SHP77 treated with DMSO at 0.1 percent for 48 hours (cell line): ENCODE measurements around the gene MYMX.

Experiments
- DNase-seq: peaks from one replicate; lab custom pipeline; 2025; lab: John Stamatoyannopoulos, UW

The MYMX gene

DNA sequence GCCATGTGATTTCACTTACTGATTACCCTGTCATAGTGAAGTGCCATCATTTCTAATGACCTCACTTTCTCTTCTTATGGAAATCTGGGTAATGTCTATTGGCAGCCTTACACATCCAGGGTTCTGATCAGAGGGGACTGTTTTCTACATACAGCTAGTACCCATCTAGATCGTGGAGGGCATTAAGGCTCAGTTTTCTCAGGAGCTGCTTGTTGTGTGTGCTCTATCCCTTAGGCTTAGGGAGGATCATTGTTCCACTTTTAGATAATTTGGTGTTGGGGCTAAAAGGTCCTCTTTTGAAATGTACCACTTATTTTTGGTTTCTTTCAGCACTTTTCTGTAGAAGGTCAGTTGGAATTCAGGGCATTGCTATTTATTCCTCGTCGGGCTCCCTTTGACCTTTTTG is 34.0 kb downstream of the MYMX start:
- no peak for DNase-seq

DNA sequence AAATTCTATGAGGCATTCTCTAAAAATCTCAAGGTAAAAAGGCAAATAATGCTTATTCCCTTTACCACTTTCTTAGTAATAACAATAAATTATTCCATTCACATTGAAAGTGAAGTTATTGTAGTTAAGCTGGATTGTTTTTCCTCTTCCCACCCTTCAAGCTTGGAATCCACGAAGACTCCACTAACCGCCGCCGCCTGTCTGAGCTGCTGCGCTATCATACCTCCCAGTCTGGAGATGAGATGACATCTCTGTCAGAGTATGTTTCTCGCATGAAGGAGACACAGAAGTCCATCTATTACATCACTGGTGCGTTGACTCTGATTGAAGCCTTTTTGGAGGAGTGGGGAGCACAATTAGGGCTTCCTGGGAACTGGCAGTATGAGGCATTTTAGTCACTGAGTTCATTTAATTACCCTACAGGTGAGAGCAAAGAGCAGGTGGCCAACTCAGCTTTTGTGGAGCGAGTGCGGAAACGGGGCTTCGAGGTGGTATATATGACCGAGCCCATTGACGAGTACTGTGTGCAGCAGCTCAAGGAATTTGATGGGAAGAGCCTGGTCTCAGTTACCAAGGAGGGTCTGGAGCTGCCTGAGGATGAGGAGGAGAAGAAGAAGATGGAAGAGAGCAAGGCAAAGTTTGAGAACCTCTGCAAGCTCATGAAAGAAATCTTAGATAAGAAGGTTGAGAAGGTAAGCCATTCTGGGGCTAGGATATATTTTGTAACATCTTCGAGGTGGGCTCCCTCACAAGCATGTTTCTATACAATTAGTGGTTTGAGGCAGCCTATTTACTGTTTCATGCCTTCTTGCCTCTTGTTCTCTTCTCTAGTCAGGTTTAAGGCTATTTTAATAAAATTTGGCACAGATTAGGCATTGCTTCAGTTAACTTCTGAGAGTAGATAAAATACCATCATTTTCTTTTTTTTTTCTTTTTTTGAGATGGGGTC is 35.1 kb downstream of the MYMX start:
- no peak for DNase-seq

DNA sequence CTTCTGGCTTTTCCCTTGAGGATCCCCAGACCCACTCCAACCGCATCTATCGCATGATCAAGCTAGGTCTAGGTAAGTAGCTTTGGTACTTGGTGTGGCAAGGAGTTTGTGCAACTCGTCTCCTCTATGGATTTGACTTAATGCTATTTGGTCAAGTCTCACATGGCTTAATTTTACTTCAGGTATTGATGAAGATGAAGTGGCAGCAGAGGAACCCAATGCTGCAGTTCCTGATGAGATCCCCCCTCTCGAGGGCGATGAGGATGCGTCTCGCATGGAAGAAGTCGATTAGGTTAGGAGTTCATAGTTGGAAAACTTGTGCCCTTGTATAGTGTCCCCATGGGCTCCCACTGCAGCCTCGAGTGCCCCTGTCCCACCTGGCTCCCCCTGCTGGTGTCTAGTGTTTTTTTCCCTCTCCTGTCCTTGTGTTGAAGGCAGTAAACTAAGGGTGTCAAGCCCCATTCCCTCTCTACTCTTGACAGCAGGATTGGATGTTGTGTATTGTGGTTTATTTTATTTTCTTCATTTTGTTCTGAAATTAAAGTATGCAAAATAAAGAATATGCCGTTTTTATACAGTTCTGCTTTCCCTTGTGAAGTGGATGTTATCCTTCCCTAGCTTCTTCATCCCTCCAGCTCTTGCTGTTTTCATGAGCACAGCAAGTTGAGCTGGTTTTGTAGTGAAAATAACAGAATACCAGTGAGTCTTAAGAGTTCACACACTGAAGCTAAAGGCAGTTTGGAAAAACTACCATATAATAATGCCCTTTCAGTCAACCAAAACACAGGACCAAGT is 36.8 kb downstream of the MYMX start:
- no peak for DNase-seq

DNA sequence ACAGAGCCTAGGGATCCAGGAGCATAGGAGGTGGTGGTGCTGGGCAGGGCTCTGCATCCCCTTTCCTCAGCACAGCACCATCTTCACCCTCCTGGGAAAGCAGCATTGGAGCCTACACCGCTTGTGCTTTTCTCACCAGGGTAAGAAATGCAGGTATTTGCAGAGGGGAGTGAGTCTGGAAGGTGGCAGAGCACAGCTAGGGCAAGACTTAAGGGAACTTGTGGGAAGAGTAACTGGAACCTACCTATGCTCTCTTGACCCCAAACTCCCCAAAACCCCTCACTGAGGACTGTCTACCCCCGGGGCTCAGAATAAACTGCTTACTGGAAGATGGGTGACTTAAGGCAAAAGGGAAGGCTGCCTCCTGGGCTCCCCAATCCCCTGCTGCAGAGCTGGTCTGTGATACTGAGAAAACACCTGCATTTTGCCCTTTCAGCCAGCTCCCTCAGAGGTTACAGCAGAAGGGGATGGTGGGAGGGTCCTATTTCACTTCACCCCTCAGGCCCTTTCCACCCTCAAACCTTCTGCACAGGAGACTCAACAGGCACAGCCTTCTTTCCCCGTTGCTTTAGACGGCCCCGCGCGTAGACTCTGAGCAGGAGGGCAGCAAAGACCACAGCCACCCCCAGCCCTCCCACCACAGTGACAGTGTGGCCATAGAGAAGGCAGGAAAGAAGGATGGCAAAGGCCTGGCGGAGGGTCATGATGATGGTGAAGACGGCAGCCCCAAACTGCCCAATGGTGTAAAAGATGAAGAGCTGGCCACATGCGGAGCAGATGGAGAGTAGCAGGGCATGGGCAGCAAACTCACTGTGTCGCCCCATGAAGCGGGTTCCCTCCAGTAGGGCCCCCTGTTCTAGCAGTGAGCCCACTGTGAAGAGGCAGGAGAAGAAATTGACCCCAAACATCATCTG is 37.7 kb downstream of the MYMX start:
- DNase-seq, result no peak

DNA sequence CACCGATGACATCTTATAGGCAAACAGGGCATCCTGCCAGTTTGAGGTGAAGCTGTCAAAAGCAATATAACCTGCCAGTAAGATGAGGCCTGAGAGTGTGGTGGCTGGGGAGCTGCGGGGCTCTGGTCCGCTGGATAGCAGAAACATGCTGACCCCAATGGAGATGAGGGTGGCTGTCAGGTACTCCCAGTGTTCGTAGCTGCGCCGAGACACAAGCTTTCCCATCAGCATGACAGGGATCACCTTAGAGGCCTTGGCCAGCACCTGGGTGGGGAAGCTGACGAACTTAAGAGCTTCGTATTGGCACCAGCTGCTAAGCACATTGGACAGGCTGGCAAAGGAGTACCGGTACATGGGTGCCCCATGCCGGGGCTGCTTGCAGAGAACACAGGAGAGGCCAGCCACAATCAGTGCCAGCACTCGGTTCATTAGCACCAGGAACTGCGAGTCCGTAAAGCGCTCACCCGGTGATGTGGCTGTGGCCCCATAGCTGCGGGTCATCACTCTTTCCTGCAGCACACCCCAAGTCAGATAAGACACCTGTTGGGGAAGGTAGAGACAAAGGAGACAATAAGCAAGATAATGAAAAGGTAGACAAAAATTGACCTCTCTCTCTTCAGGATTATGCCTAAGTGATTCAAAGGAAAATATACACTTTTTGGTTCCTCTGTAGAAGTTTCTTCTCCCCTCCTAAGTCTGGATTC is 38.5 kb downstream of the MYMX start:
- no peak for DNase-seq

DNA sequence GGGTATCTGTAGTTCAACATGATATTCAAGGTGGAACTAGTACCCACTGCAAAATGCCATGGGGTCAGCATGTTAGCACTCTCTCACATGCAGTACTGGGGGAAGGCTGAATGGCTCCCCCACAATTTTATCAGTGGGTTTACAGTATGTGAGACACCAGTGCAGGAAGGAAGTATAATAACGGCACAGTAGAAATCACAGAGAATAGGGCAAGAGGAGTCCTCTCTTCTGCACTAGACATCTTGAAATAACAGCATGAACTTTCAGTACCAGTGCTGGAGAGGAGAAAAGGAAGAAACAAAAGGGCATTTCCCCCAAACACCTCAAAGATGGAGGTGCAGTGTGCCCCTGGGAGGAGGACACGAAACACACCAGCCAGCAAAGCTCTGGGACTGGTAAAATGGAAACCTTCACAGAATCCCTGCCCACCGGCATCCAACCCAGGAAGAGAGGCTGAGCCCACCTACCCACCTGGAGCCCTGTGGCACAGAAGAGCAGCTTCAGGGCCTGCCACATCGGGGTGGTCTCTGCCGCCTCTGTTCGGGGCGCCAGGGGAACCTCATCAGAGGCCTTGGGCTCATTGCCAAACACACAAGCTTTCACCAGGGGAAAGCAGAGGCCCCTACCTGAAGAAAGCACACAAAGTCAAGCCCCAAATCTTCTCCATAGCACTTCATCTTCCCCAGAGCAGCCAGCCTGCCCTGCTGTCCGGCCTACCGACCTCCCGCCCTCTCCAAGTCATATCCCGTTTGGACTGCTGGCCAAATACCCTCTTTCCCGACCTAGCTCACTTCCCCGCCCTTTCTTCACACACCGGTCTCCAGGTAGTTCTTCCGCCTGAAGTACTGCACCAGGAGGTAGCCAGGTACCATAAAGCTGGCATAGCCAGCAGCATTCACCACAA is 39.4 kb downstream of the MYMX start:
- no peak for DNase-seq

DNA sequence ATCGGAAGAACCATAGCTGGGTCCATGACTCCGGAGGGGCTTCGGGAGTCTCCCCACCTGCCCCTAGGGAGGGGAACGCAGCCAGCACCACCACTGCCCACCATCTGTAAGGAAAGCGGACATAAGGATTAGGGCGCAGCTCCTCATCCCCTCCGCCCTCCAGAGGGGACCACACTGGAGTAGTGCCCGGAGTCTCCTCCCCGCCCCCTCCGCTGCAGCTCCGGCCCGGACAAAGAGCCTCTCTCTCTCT is 40.0 kb downstream of the MYMX start:
- DNase-seq, result no peak

DNA sequence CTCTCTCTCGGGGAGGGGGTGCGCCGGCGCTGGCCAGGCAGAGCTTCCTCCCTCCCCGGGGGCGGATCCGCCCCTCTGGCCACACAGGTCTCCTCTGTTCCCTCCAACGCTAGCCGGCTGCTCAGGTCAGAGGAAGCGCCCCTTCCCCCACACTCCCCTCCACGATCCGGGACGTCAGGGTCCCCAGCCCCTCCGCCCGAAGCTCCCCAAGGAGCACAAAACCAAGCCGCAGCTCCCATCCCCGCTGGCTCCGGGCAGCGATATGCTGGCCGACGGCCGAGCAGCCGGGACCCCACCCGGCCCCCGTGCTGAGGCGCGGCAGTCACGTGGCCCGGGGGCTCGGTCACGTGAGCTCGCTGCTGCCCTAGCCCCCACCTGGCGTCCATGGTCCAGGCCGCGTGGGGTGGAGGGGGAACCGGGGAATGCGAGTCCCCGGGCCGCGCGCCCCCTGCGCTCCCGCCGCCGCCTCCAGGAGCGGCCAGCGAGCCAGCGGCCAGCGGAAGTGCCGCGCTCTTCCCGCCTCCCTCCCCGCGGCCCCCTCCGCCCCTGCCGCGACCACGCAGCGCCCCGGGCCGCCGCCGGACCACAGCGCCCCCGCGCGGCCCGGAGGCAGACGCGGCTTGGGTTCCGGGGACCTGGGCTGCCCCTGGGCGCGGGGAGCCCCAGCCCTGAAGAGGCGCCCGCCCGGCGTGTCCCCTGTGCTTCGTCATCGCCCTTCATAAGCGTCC is 40.5 kb downstream of the MYMX start, which contains the start of gene SLC35B2:
TSS of gene SLC35B2 (minus strand) at position 504 of the 728 bp plus-strand sequence. CDS start at position 386, 118 bp downstream.
- DNase-seq, result no peak

DNA sequence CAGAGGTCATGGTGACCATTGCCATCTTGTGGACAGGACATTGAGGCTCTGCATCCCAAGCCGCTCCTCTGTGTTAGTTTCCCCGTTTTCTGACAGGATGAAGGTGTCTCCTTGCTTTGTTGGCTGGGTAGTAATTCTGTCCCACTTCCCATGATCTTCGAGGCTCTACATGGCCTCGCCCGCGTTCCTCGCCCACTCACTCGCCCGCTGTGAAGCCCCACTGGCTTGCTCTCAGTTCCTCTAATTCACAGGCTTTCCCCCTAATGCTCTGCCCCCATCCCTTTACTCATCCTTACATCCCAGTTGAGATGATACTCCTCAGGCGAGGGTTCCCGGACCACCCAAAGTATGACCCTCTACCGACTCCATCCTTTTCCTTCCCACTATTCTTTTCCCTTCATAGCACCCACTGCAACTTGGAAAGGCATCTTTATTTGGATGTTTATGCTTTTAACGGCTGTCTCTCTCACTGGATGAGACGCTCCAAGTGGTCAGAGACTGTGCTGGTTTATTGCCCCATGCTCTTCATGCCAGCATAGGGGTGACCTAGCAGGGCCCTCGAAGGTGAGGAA is 41.1 kb downstream of the MYMX start:
- no peak for DNase-seq

DNA sequence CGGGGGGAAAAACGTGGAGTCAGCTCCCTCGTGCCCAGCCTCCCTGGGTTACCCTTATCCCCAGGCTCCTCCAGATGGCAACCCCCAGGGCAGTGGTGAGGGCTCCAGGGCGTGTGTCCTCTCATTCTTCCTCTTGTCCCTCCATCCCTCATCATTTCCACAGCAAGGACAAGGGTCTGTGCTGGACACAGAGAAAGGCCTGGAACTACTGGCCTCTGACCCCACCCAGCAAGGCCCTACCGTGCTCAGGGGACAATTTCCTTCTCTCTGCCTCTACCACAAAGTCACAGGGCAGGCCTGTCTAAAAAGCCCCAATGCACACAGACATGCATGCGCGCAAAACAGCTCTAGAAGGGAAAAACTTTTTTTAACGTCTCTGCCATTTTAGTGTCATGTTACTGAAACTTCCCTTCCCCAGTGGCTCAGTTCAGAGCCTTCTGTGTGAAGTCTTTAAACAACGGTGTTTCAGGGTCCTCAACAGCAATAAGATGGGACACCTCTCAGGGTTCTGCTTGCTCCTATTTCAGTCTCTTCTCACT is 41.7 kb downstream of the MYMX start:
- DNase-seq, result no peak

DNA sequence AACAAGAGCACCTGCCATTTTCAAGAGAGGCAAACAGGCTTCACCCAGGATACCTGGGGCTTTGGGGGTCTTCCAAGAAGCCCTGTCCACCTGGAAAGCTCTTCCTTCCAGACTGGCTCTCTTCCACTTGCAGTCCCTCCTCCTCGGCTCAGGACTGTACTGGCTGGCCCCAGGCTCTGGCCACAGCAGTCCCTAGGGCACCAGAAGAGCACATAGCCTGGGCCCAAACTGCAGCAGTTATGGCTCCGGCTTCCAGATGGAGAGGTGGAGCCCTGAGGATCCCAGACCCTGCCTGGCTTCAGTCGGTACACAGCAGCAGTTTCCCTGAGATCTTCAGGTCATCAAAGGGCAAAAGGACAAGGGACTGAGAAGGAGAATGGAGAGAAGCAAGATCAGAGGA is 42.2 kb downstream of the MYMX start:
- DNase-seq, result no peak

DNA sequence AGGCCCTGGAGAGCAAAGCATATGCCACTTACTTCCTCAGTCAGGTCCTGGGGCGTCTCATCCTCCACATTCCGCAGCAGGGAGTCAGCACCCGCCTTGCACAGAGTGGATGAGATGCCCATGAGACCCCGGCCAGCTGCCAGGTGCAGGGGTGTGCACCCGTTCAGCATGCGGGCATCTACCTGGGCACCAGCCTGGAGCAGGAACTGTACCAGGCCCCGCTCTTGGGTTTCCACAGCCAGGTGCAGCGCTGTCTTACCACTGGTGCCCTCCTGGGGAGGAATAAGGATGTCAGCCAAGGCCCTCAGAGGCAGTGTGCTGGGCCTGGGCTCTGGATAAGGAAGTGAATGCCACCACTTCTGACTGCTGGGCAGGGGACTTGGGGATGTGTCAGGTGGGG is 43.3 kb downstream of the MYMX start:
- DNase-seq, result no peak

DNA sequence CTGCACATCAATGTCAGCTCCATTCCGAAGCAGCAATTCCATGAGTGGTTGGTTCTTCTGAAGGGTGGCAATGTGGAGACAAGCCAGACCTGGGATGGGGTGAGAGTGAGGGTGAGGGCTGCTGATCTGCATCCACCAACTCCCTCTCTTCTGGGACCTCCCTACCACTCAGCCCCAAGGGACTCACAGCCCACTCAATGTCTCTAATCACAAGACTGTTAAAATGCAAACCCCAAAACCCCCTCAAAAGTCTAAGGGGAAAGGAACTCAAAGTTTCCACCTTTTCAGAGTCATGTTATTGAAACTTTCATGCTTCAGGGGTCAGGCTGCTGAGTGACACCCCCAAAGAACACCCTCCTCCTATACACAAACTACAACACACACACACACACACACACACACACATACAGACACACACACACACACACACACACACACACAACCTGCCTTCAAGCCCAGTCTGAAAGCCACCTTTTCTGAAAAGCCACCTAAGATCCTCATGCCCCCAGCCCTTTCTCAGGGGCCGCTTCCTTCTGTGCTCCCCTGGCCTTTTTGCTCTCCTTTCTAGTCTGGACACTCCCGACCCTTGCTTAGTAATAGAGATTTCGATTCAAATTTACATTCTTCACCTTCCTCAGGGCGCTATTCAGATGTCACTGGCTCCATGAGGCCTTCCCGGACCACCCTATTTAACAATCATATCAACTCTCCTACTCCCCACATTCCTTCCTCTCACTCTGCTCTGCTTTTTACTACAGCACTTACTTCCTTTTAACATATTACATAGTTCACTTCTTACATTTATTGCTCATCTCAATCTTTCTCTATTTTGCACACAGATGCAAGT is 43.9 kb downstream of the MYMX start:
- DNase-seq, result no peak

DNA sequence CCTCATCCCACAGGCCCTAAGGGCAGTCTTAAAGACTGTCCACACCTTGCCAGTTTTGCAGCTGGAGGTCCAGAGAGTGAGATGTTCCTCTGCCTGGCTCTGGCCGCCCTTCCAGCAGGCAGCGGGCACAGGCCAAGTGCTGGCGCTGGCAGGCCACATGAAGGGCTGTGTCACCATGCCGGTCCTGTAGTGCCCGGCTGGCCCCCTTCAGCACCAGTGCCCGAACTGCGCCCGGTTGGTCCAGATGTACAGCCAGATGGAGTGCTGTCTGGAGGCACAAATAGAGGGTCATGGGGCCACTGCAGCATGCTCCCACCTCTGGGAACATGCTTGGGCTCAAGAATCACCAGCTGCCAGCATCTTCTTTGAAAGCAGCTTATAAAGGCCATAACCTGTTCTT is 44.9 kb downstream of the MYMX start:
- DNase-seq, result no peak

DNA sequence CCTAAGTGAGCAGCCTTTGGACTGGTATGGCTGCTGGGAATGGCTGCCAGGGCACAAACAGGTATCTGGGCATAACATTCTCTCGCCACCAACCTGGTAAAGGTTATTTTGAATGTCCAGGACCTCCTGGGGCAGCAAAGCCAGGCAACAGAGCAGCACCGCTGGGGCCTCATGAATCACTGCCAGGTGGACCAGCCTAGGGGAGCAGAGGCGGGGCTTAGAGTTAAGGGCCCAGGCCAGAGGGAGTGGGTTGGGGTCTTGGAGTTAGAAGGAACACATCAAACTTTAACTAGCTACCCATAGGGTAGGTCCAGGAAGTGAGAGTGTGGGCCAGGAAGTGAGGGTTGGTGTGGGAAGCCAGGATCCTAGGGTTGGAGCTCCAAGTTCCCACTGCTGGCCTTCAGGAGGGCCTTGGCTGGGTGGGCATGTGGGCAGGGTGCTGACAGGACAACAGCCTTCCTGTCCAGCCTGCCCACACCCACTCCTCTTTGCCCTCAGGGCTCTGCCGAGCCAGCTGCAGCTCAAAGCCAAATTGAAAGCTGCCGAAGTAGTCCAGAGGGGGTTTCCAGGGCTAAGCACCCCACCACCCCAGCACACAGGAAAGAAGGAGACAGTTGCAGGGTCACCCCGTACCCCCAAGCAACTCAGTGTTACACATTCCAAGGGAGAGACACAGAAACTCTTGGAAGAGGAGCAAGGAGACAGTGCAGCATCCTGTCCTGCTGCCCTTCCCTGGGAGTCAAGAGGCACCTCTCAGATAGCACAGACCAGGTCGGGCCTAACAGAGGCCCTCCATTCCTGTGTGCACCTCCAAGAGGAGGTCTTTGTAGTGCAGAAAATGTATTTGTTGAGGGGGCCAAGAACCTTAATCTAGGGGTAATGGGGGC is 46.0 kb downstream of the MYMX start:
- no peak for DNase-seq

DNA sequence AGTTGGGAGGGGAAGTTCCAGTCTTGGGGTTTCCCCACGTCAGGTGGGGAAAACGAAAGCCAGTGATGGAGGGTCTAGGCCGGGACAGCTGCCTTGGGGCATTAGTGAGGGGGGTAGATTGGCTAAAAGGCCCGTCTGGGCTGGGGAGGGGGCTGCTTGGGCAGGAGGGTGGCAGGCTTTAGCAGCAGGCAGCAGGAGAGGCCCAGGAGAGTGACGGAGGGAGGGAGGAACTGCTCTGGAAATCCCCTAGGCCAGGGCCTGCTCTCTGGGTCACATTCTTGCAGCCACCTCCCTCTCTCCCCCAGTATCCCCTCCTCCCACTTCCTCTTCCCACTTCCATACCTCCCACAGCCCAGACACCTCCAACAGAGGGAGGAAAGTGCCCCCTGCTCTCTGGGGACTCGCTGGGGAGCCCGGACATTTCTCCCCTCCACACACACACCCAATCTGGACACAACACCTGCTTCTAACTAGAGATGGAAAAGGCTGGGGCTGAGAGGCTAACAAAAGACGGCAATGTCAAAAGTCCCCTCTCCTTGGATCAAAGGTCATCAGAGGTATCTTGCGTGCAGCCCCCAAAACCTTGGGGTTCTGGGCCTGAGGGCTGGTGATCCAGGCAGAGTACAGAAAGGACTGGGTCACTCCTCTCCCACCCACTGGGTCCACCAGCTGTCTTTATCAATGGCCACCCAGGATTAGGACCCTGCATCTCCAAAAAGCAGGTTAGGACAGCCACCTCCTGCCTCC is 46.8 kb downstream of the MYMX start:
- DNase-seq, result no peak
